ENCODE results near the gene MIDN. TPM values are rescaled to one million over a fixed set of nuclear protein-coding genes. Genes with fewer than 3 reads are reported as not detected.

Gene MIDN
- polyA plus RNA-seq, 2 of the 4 experiments (the other 2 are of a cell fraction): 9.1 to 31.4 TPM

DNA sequence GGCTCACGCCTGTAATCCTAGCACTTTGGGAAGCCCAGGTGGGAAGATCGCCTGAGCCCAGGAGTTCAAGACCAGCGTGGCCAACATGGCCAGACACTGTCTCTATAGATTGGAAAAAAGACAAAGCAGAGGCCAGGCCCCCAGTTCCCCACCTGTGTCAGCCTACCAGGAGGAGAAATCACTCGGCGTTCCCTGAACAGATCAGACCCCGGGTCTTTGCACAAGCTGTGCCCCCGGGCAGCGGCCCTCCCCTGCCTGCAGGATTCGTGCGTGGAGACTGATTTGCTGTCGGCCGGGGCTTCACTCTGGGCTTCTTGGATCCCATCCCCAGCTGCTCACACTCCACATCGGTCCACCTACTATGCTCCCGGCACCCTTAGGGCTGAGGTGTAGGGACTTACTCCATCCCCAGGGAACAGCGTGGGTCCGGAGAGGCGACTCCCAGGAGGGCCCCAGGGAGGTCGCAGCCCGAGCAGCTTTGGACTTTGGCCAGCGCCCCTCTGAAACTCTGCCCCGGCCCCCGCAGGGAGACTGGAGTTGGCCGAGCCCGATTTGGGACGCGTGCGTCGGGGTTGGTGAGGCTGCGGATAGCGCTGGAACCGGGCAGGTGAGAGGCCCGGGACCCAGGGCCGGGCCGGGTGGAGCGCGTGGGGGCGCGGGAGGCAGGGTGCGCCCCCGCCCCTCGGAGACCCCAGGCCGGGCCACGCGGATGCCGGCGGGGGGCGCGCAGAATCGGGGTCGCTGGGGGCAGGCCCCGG lies 36.8 kb downstream of the MIDN start (continued):
- TF ChIP-seq, protein P1, sequence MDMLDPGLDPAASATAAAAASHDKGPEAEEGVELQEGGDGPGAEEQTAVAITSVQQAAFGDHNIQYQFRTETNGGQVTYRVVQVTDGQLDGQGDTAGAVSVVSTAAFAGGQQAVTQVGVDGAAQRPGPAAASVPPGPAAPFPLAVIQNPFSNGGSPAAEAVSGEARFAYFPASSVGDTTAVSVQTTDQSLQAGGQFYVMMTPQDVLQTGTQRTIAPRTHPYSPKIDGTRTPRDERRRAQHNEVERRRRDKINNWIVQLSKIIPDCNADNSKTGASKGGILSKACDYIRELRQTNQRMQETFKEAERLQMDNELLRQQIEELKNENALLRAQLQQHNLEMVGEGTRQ (IDR thresholded peaks at IDR 0.05): no peak
- TF ChIP-seq RARB (CRISPR knock-in tag; IDR thresholded peaks at IDR 0.05): no peak
- no peak for TF ChIP-seq CHD4 (IDR thresholded peaks at IDR 0.05; ENCODE audit: borderline replicate concordance)
- TF ChIP-seq ESRRA (IDR thresholded peaks at IDR 0.05; ENCODE audit: borderline replicate concordance, low read length): no peak
- no peak for TF ChIP-seq CEBPB (IDR thresholded peaks at IDR 0.05)
- TF ChIP-seq FOSL2 (IDR thresholded peaks at IDR 0.05): no peak
- no peak for TF ChIP-seq FOSL2 (CRISPR knock-in tag; IDR thresholded peaks at IDR 0.05)
- no peak for TF ChIP-seq CHD2 (IDR thresholded peaks at IDR 0.05; ENCODE audit: low read length, partially characterized antibody)
- TF ChIP-seq, protein P2, sequence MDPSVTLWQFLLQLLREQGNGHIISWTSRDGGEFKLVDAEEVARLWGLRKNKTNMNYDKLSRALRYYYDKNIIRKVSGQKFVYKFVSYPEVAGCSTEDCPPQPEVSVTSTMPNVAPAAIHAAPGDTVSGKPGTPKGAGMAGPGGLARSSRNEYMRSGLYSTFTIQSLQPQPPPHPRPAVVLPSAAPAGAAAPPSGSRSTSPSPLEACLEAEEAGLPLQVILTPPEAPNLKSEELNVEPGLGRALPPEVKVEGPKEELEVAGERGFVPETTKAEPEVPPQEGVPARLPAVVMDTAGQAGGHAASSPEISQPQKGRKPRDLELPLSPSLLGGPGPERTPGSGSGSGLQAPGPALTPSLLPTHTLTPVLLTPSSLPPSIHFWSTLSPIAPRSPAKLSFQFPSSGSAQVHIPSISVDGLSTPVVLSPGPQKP (IDR thresholded peaks at IDR 0.05; ENCODE audit: low read depth, low read length): no peak

DNA sequence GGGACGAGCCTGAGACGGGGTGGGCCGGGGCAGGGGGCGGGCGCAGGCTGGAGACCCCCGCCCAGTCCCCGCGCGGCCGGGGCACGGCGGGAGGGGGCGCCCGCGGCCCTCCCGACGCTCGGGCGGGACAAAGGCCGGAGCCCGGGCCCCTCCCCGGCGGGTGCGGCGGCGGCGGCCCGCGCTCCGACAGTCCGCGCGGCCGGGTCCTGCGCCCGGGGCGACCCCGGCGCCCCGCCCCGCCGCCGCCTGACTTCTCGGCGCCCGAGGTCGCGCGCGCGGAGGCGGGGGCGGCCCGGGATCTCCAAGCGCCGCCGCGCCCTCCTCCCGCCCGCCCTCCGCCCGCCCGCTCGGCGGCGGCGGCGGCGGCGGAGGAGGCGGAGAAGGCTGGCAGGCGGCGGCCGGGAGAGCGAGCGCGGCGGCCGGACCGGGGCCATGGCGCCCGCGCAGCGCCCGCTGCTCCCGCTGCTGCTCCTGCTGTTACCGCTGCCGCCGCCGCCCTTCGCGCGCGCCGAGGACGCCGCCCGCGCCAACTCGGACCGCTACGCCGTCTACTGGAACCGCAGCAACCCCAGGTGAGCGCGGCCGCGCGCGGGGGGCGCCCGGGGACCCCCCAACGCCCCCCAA lies 37.5 kb downstream of the MIDN start, which contains the start of gene EFNA2:
Gene EFNA2, plus strand, starts transcription at position 137 of the 624 bp plus-strand sequence. Its CDS starts 296 bp downstream, at position 433.
- Histone ChIP-seq H3K4me1 (peaks cover 9% of the 10 kb centered on the region), H3K4me2 (peak within 1 kb of the TSS; percentile 91), H3K27ac (peak within 1 kb of the TSS; percentile 79 to 91), H3K9me3 (no peaks in the 10 kb centered on the region), H3K4me3 (peak within 1 kb of the TSS; percentile 62)
- DNase-seq (ENCODE audit: low read depth in 1 of 2, low spot score in 1 of 2): no peak
- FAIRE-seq: no peak
- TF ChIP-seq, protein P3, sequence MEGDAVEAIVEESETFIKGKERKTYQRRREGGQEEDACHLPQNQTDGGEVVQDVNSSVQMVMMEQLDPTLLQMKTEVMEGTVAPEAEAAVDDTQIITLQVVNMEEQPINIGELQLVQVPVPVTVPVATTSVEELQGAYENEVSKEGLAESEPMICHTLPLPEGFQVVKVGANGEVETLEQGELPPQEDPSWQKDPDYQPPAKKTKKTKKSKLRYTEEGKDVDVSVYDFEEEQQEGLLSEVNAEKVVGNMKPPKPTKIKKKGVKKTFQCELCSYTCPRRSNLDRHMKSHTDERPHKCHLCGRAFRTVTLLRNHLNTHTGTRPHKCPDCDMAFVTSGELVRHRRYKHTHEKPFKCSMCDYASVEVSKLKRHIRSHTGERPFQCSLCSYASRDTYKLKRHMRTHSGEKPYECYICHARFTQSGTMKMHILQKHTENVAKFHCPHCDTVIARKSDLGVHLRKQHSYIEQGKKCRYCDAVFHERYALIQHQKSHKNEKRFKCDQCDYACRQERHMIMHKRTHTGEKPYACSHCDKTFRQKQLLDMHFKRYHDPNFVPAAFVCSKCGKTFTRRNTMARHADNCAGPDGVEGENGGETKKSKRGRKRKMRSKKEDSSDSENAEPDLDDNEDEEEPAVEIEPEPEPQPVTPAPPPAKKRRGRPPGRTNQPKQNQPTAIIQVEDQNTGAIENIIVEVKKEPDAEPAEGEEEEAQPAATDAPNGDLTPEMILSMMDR (IDR thresholded peaks at IDR 0.05): peak; percentile 50
- TF ChIP-seq SMC3 (IDR thresholded peaks at IDR 0.05) (peak; percentile 20; the same call in 1 of the 3 replicates), RAD21 (conservative IDR thresholded peaks at IDR 0.05 in 1 of 2, IDR thresholded peaks at IDR 0.05 in 1 of 2) (0 out of 5 replicates have a peak, but pooled peaks of 1 of the 2 experiments have one; percentile 2)
- TF ChIP-seq, protein P4, sequence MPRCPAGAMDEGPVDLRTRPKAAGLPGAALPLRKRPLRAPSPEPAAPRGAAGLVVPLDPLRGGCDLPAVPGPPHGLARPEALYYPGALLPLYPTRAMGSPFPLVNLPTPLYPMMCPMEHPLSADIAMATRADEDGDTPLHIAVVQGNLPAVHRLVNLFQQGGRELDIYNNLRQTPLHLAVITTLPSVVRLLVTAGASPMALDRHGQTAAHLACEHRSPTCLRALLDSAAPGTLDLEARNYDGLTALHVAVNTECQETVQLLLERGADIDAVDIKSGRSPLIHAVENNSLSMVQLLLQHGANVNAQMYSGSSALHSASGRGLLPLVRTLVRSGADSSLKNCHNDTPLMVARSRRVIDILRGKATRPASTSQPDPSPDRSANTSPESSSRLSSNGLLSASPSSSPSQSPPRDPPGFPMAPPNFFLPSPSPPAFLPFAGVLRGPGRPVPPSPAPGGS (IDR thresholded peaks at IDR 0.05): no peak
- no CpG with 5 or more reads among the region's 113 CpGs for WGBS (ENCODE audit: missing lambda C conversion rate)
- ChIA-PET POLR2A (no interaction called here), CTCF (interaction anchor here (0.6 to 1.2 kb wide), 2 partner anchors 30 to 228 kb away, joined by 3 to 4 read pairs; no protein-coding TSS in a partner anchor)
- no peak for ATAC-seq

DNA sequence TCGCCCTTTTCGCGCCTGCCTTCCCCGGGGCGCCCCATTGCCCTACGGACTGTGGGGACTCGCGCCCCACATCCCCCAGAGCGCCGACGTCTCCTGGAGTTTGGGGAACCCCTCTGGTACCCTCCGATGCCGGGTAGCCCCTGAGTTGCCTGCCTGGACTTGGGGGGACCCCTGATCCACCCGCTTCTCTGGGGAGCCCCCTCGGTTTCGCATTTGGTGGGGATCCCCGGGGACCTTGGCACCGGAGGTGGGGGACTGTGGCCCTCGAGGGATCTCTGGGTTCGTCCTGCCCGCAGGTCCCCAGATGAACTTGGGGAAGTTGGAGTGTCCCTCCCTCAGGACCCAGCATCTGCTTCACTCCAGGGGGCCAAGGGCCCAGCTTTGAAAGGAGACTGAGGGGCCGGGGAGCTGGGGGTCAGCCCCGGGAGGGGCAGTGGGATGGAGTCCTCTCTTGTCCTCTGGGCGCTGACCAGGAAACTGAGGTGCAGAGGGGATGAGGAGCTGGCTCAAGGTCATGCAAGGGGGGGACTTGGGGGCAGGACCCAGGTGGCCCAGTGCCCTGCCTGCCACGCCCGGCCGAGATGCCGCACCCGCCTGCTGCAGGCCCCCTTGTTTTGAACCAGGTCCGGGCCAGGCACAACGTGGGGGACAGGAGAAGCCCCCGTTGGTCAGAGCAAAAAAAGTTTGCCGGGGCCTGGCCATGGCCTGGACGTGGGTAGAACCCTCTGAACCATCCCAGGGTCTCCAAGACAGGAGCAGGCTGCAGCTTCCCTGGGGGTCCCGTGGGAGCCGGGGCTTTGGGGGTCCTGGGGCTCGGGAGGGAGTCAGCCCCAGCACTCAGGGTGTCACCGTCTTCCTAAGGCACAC lies 38.3 kb downstream of the MIDN start:
- CTCF ChIA-PET: interaction anchor here (0.6 to 1.2 kb wide), 3 partner anchors 7 to 229 kb away, joined by 3 to 4 read pairs (median 3); no protein-coding TSS in a partner anchor
- DNase-seq (ENCODE audit: low read depth in 1 of 2, low spot score in 1 of 2) (no peak), FAIRE-seq (no peak), ATAC-seq (no peak)
- Histone ChIP-seq H3K4me3 (peak overlapping the region; percentile 62), H3K4me2 (peak overlapping the region; percentile 91), H3K9me3 (no peaks in the 10 kb centered on the region), H3K27ac (peak overlapping the region; percentile 79 to 91), H3K4me1 (peaks cover 18% of the 10 kb centered on the region)
- TF ChIP-seq, protein P5, sequence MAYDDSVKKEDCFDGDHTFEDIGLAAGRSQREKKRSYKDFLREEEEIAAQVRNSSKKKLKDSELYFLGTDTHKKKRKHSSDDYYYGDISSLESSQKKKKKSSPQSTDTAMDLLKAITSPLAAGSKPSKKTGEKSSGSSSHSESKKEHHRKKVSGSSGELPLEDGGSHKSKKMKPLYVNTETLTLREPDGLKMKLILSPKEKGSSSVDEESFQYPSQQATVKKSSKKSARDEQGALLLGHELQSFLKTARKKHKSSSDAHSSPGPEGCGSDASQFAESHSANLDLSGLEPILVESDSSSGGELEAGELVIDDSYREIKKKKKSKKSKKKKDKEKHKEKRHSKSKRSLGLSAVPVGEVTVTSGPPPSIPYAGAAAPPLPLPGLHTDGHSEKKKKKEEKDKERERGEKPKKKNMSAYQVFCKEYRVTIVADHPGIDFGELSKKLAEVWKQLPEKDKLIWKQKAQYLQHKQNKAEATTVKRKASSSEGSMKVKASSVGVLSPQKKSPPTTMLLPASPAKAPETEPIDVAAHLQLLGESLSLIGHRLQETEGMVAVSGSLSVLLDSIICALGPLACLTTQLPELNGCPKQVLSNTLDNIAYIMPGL (CRISPR knock-in tag; IDR thresholded peaks at IDR 0.05; ENCODE audit: borderline replicate concordance): no peak
- TF ChIP-seq ESRRA (IDR thresholded peaks at IDR 0.05; ENCODE audit: borderline replicate concordance, low read length) (no peak), KDM5A (IDR thresholded peaks at IDR 0.05) (no peak), HOXB13 (CRISPR knock-in tag; IDR thresholded peaks at IDR 0.05; ENCODE audit: low read depth) (no peak), ZNF302 (CRISPR knock-in tag; IDR thresholded peaks at IDR 0.05) (no peak), ZFP36 (IDR thresholded peaks at IDR 0.05; ENCODE audit: borderline replicate concordance, partially characterized antibody) (no peak), RARB (CRISPR knock-in tag; IDR thresholded peaks at IDR 0.05) (no peak)
- POLR2A ChIA-PET: no interaction called here
- WGBS (ENCODE audit: missing lambda C conversion rate): 60% methylated on average over 2 of the region's 38 CpGs

Data from A549 (cell line).